ENCODE results near the gene SPIRE1. TPM values are rescaled to one million over a fixed set of nuclear protein-coding genes. Genes with fewer than 3 reads are reported as not detected.

The SPIRE1 gene
- total RNA-seq, 6 experiments from 2014 or later: 22.2 to 33.7 (median 28.2) TPM

- no peak for DNase-seq
- Mint-ChIP-seq H3K4me1 (ENCODE audit: low read depth) (peaks cover 23% of the 10 kb centered on the region), H3K27ac (no peak overlapping the region), H3K36me3 (ENCODE audit: low read depth) (peaks cover 7% of the 10 kb centered on the region; the same call in 1 of the 2 replicates), H3K9me3 (no peaks in the 10 kb centered on the region), H3K27me3 (ENCODE audit: insufficient read depth) (no peaks in the 10 kb centered on the region; the same call in none of the 2 replicates), H3K4me3 (no peak overlapping the region)
- TF ChIP-seq, protein P1, sequence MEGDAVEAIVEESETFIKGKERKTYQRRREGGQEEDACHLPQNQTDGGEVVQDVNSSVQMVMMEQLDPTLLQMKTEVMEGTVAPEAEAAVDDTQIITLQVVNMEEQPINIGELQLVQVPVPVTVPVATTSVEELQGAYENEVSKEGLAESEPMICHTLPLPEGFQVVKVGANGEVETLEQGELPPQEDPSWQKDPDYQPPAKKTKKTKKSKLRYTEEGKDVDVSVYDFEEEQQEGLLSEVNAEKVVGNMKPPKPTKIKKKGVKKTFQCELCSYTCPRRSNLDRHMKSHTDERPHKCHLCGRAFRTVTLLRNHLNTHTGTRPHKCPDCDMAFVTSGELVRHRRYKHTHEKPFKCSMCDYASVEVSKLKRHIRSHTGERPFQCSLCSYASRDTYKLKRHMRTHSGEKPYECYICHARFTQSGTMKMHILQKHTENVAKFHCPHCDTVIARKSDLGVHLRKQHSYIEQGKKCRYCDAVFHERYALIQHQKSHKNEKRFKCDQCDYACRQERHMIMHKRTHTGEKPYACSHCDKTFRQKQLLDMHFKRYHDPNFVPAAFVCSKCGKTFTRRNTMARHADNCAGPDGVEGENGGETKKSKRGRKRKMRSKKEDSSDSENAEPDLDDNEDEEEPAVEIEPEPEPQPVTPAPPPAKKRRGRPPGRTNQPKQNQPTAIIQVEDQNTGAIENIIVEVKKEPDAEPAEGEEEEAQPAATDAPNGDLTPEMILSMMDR (IDR thresholded peaks at IDR 0.05): no peak
Measured at GRCh38 chr18:12517142-12517825, 140.6 kb downstream of the SPIRE1 start.

GRCh38 chr18:12516049-12516630 is 141.8 kb downstream of the SPIRE1 start:
- peaks cover 8% of the 10 kb centered on the region for H3K36me3 Mint-ChIP-seq (ENCODE audit: low read depth)
- H3K27ac Mint-ChIP-seq: peak overlapping the region; percentile 43; the same call in 1 of the 2 replicates
- H3K9me3 Mint-ChIP-seq: no peaks in the 10 kb centered on the region
- H3K27me3 Mint-ChIP-seq (ENCODE audit: insufficient read depth): no peaks in the 10 kb centered on the region; the same call in none of the 2 replicates
- peaks cover 23% of the 10 kb centered on the region for H3K4me1 Mint-ChIP-seq (ENCODE audit: low read depth)
- no peak overlapping the region; the same call in 1 of the 2 replicates for H3K4me3 Mint-ChIP-seq
- TF ChIP-seq, protein P1 (IDR thresholded peaks at IDR 0.05): no peak
- no peak for DNase-seq

DNA sequence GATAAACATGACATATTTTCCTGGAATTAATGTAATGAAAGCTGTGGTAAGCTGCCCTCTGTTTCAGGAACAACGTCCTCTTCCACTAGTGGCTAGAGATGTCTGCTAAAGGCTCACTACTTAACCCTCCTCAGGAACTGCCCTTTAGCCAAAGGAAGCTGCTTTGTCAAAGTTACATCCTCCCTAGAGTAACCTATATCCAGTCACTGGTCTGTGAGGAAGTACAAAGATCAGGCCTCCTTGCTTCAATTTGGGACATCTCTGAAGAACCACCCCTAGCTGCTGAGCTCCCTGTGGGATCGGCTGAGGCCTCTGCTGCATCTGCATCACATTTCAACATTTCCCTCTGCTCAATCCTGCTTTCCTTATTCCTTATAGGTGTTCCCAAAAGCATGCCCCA is 142.4 kb downstream of the SPIRE1 start:
- H3K4me1 Mint-ChIP-seq (ENCODE audit: low read depth): peaks cover 23% of the 10 kb centered on the region
- TF ChIP-seq, protein P1 (IDR thresholded peaks at IDR 0.05): no peak
- no peaks in the 10 kb centered on the region; the same call in none of the 2 replicates for H3K27me3 Mint-ChIP-seq (ENCODE audit: insufficient read depth)
- peak overlapping the region; percentile 43; the same call in 1 of the 2 replicates for H3K27ac Mint-ChIP-seq
- H3K4me3 Mint-ChIP-seq: no peak overlapping the region
- peaks cover 13% of the 10 kb centered on the region for H3K36me3 Mint-ChIP-seq (ENCODE audit: low read depth)
- H3K9me3 Mint-ChIP-seq: no peaks in the 10 kb centered on the region
- DNase-seq: no peak

DNA sequence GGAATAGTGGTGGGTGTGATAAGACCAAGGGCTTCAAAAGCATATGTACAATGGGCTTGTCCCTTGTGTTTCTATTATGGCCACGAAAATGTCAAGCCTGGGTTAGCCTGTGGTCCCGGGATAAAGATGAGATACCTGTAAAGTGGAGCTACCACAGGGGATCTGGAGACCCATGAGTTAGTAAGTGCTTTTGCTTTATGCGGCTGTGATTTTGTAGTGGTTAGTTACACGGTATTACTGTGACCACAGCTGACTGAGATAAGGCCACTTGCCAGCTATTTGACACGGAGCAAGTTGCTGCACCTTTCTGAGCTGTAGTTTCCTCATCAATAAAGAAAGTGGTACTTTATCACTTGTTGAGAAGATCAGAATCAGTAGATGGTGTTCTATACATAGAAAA is 150.9 kb downstream of the SPIRE1 start:
- DNase-seq: no peak
- TF ChIP-seq, protein P1 (IDR thresholded peaks at IDR 0.05): no peak

DNA sequence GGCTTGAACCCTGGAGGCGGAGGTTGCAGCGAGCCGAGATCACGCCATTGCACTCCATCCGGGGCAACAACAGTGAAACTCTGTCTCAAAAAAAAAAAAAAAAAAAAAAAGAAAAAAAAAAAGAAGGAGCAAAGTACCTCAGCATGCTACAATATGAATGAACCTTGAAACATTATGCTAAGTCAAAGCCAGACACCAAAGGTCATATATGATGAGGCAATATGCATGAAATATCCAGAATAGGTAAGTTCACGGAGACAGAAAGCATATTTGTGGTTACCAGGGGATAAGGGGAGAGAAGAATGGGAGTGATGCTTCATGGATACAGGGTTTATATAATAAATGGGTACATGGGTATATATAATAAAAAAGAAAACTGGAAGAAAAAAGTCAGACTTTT is 156.9 kb downstream of the SPIRE1 start:
- DNase-seq: no peak
- TF ChIP-seq, protein P1 (IDR thresholded peaks at IDR 0.05): no peak
- no peak overlapping the region for H3K27ac Mint-ChIP-seq
- H3K4me1 Mint-ChIP-seq (ENCODE audit: low read depth): no peaks in the 10 kb centered on the region
- 0 out of 2 replicates have a peak, but pooled peaks cover 13% of the 10 kb centered on the region for H3K36me3 Mint-ChIP-seq (ENCODE audit: low read depth)
- no peaks in the 10 kb centered on the region; the same call in 1 of the 2 replicates for H3K27me3 Mint-ChIP-seq (ENCODE audit: insufficient read depth)
- no peak overlapping the region for H3K4me3 Mint-ChIP-seq
- H3K9me3 Mint-ChIP-seq: no peaks in the 10 kb centered on the region

More for the DNA sequence above, 150.9 kb downstream of the SPIRE1 start:
- Mint-ChIP-seq H3K9me3 (no peaks in the 10 kb centered on the region), H3K4me1 (ENCODE audit: low read depth) (no peaks in the 10 kb centered on the region), H3K36me3 (ENCODE audit: low read depth) (peaks cover 24% of the 10 kb centered on the region), H3K27me3 (ENCODE audit: insufficient read depth) (no peaks in the 10 kb centered on the region; the same call in none of the 2 replicates), H3K4me3 (no peak overlapping the region), H3K27ac (no peak overlapping the region)
